A549 (cell line): ENCODE measurements around the gene AKAP8. TPM values are rescaled to one million over a fixed set of nuclear protein-coding genes. Genes with fewer than 3 reads are reported as not detected.

ENCODE experiments used
- ATAC-seq, 2 experiments: fragments of 200-7000 bp in 1 of 2; fragments of >200 bp in 1 of 2; cut with Nextera tagmentation in 1 of 2; cut with Tn5 transposase in 1 of 2; 3 replicates each; pipeline versions ENCODE4 v1.8.0 to v1.9.1; 2018 to 2020; ENCODE audit warnings: mild to moderate bottlenecking in 1 of 2, moderate library complexity in 1 of 2
- CTCF ChIA-PET: fragments of 300-600 bp; sonication (Branson Sonifier 250); formaldehyde crosslinking; extraction: SDS; loops from one replicate; lab custom pipeline; 2021; ENCODE audit warnings: antibody characterized with exemption, inconsistent platforms; lab: Yijun Ruan, JAX
- POLR2A ChIA-PET: fragments of 350-600 bp; formaldehyde crosslinking; extraction: SDS; loops from one replicate; lab custom pipeline; 2021; ENCODE audit warnings: antibody characterized with exemption, inconsistent platforms; lab: Yijun Ruan, JAX
- DNase-seq, 2 experiments: peaks; one replicate each; pipeline versions ENCODE4 v3.0.0 to v3.0.0-alpha.2; 2011 to 2016; ENCODE audit warnings: low read depth in 1 of 2, low spot score in 1 of 2
- FAIRE-seq: peaks from 2 replicates; lab custom pipeline; 2011; peaks lifted over from hg19 to GRCh38; lab: Jason Lieb, UNC
- H3K27ac ChIP-seq, 2 experiments: fragments of >200 bp; sonication (Bioruptor Twin); formaldehyde crosslinking; 3 replicates each; pipeline ENCODE4 v1.5.1; 2016 to 2017
- H3K4me1 ChIP-seq: fragments of >200 bp; sonication (Bioruptor Twin); formaldehyde crosslinking; 3 replicates; pipeline ENCODE4 v1.6.1; 2016
- H3K4me2 ChIP-seq: fragments of >200 bp; sonication (Bioruptor Twin); formaldehyde crosslinking; 3 replicates; pipeline ENCODE4 v1.6.1; 2016
- H3K4me3 ChIP-seq: fragments of >200 bp; sonication (Bioruptor Twin); formaldehyde crosslinking; 3 replicates; pipeline ENCODE4 v1.5.1; 2016
- H3K9me3 ChIP-seq: fragments of >200 bp; sonication (Bioruptor Twin); formaldehyde crosslinking; 3 replicates; pipeline ENCODE4 v1.6.1; 2016
- CEBPB ChIP-seq, 2 experiments: fragments of >200 bp in 1 of 2; sonication (Bioruptor Twin) in 1 of 2; formaldehyde crosslinking in 1 of 2; IDR thresholded peaks; 2 replicates each; pipeline ENCODE4 v1.6.1; 2012 to 2016
- CHD2 ChIP-seq: fragments of 150-350 bp; IDR thresholded peaks from 2 replicates; pipeline ENCODE4 v1.6.1; 2014; ENCODE audit warnings: low read length; ENCODE audit not compliant: partially characterized antibody
- CHD4 ChIP-seq: fragments of 200-600 bp; sonication (generic); IDR thresholded peaks from 2 replicates; pipeline ENCODE4 v1.6.1; 2016; ENCODE audit warnings: antibody characterized with exemption, mild to moderate bottlenecking, borderline replicate concordance
- EHMT2 ChIP-seq: fragments of 200-600 bp; sonication (generic); IDR thresholded peaks from 2 replicates; pipeline ENCODE4 v1.6.1; 2016; ENCODE audit warnings: antibody characterized with exemption, low read depth, mild to moderate bottlenecking, moderate library complexity
- ESRRA ChIP-seq: fragments of 150-350 bp; IDR thresholded peaks from 2 replicates; pipeline ENCODE4 v1.6.1; 2014; ENCODE audit warnings: mild to moderate bottlenecking, low read length, borderline replicate concordance
- FOSB ChIP-seq: fragments of 250-450 bp; sonication (Bioruptor Pico); IDR thresholded peaks from 2 replicates; pipeline ENCODE4 v1.5.0; 2020; ENCODE audit warnings: mild to moderate bottlenecking, moderate library complexity
- FOSL2 ChIP-seq, 2 experiments: fragments of 450-650 bp in 1 of 2; fragments of >200 bp in 1 of 2; sonication (Bioruptor Twin) in 1 of 2; formaldehyde crosslinking; IDR thresholded peaks; 2 replicates each; pipeline versions ENCODE4 v1.5.0 to v1.6.1; 2016 to 2020; ENCODE audit warnings: mild to moderate bottlenecking in 1 of 2, moderate library complexity in 1 of 2
- HDAC2 ChIP-seq: fragments of 200-600 bp; sonication (generic); IDR thresholded peaks from 2 replicates; pipeline ENCODE4 v1.6.1; 2016
- HES2 ChIP-seq: fragments of >200 bp; sonication (Bioruptor Twin); formaldehyde crosslinking; IDR thresholded peaks from 2 replicates; pipeline ENCODE4 v1.6.1; 2016
- HMGXB4 ChIP-seq: fragments of 250-450 bp; sonication (Bioruptor Pico); IDR thresholded peaks from 2 replicates; pipeline ENCODE4 v1.5.0; 2021; ENCODE audit warnings: mild to moderate bottlenecking, moderate library complexity, borderline replicate concordance
- HOXA7 ChIP-seq: fragments of 250-450 bp; sonication (Bioruptor Pico); IDR thresholded peaks from 2 replicates; pipeline ENCODE4 v1.5.0; 2020; ENCODE audit warnings: mild to moderate bottlenecking, moderate library complexity
- HOXB5 ChIP-seq: fragments of 250-450 bp; sonication (Bioruptor Pico); IDR thresholded peaks from 2 replicates; pipeline ENCODE4 v1.5.0; 2020; ENCODE audit warnings: mild to moderate bottlenecking, moderate library complexity
- JUNB ChIP-seq: fragments of >200 bp; sonication (Bioruptor Twin); formaldehyde crosslinking; IDR thresholded peaks from 2 replicates; pipeline ENCODE4 v1.6.1; 2016
- KDM5A ChIP-seq: fragments of 200-600 bp; sonication (generic); IDR thresholded peaks from 2 replicates; pipeline ENCODE4 v1.6.1; 2016; ENCODE audit warnings: antibody characterized with exemption, mild to moderate bottlenecking
- MAFK ChIP-seq: fragments of 450-650 bp; IDR thresholded peaks from 2 replicates; pipeline ENCODE4 v1.6.1; 2014; ENCODE audit not compliant: partially characterized antibody
- MAX ChIP-seq: IDR thresholded peaks from 2 replicates; pipeline ENCODE4 v1.6.1; 2012
- MYC ChIP-seq: IDR thresholded peaks from 2 replicates; pipeline ENCODE4 v1.6.1; 2012; ENCODE audit warnings: mild to moderate bottlenecking, inconsistent platforms, low read length, improper control_type of control experiment, borderline replicate concordance
- NFE2L2 ChIP-seq: fragments of 150-350 bp; conservative IDR thresholded peaks from 2 replicates; pipeline ENCODE4 v1.6.1; 2014; ENCODE audit warnings: low read length
- NPAS2 ChIP-seq: fragments of 250-450 bp; sonication (Bioruptor Pico); IDR thresholded peaks from 2 replicates; pipeline ENCODE4 v1.8.0; 2022; ENCODE audit warnings: mild to moderate bottlenecking, moderate library complexity, borderline replicate concordance
- PHF8 ChIP-seq: fragments of 200-600 bp; sonication (generic); IDR thresholded peaks from 2 replicates; pipeline ENCODE4 v1.6.1; 2016; ENCODE audit warnings: low read depth, mild to moderate bottlenecking, antibody characterized with exemption, moderate library complexity, borderline replicate concordance
- POLR2AphosphoS2 ChIP-seq: conservative IDR thresholded peaks from 2 replicates; pipeline ENCODE4 v1.6.1; 2012; ENCODE audit warnings: low read length, improper control_type of control experiment, inconsistent platforms
- REST ChIP-seq: fragments of 200-600 bp; sonication (generic); IDR thresholded peaks from 2 replicates; pipeline ENCODE4 v1.6.1; 2016; ENCODE audit warnings: antibody characterized with exemption, mild to moderate bottlenecking, moderate library complexity
- RFX5 ChIP-seq: fragments of 450-650 bp; IDR thresholded peaks from 2 replicates; pipeline ENCODE4 v1.7.1; 2014; ENCODE audit warnings: antibody characterized with exemption, mild to moderate bottlenecking, moderate library complexity
- SMC3 ChIP-seq: fragments of >200 bp; sonication (Bioruptor Twin); formaldehyde crosslinking; IDR thresholded peaks from 3 replicates; pipeline ENCODE4 v1.6.1; 2018; ENCODE audit warnings: inconsistent platforms
- TFCP2L1 ChIP-seq: fragments of 250-450 bp; sonication (Bioruptor Pico); IDR thresholded peaks from 2 replicates; pipeline ENCODE4 v1.5.0; 2021; ENCODE audit warnings: mild to moderate bottlenecking
- TP53 ChIP-seq: fragments of 250-450 bp; sonication (Bioruptor Pico); IDR thresholded peaks from 2 replicates; pipeline ENCODE4 v1.5.0; 2021; ENCODE audit warnings: mild to moderate bottlenecking, moderate library complexity
- ZC3H11A ChIP-seq: fragments of 450-650 bp; IDR thresholded peaks from 2 replicates; pipeline ENCODE4 v1.6.1; 2014; ENCODE audit warnings: antibody characterized with exemption, mild to moderate bottlenecking
- ZSCAN20 ChIP-seq: fragments of 250-450 bp; sonication (Bioruptor Pico); IDR thresholded peaks from 2 replicates; pipeline ENCODE4 v1.8.0; 2022; ENCODE audit warnings: mild to moderate bottlenecking, moderate library complexity
- WGBS: methylation state at CpG from one replicate; pipeline ENCODE4 v1.1.6; 2017; ENCODE audit errors: missing lambda C conversion rate; 5-methylcytosine and 5-hydroxymethylcytosine counted together
- polyA plus RNA-seq, 4 experiments: library from polyadenylated mRNA; depleted of rRNA in 3 of 4; stranded (reverse); fragments of >200 nt; fragmentation: RNase III in 1 of 4; extraction: RNeasy Plus Mini Kit Qiagen cat#74134 plus additional on column Dnase treatment in 1 of 4; gene quantifications; 2 replicates in 3 of 4; 3 replicates in 1 of 4; pipeline ENCODE4 v1.2.3, GENCODE V29; 2011 to 2017

AKAP8 gene
- polyA plus RNA-seq, 2 of the 4 experiments (the other 2 are of a cell fraction), result 16.2 to 17.3 TPM

- CTCF ChIA-PET, result no interaction called here
- TF ChIP-seq CHD2 (no peak), HOXB5 (CRISPR knock-in tag) (no peak), MAX (no peak), CHD4 (no peak), FOSL2 (IDR thresholded peaks at IDR 0.05) (no peak), FOSL2 (CRISPR knock-in tag; IDR thresholded peaks at IDR 0.05) (no peak), HMGXB4 (no peak), POLR2AphosphoS2 (no peak), KDM5A (no peak), HDAC2 (no peak), NPAS2 (no peak), NFE2L2 (no peak), ESRRA (no peak), TFCP2L1 (CRISPR knock-in tag) (no peak), JUNB (no peak), CEBPB (IDR thresholded peaks at IDR 0.05) (no peak)
- POLR2A ChIA-PET, result no interaction called here
- Histone ChIP-seq H3K4me1 (peaks cover 8% of the 10 kb centered on the region; the same call in 1 of the 3 replicates), H3K9me3 (no peaks in the 10 kb centered on the region), H3K4me2 (no peak overlapping the region), H3K4me3 (no peak overlapping the region), H3K27ac (no peak overlapping the region)
- WGBS, result 96% methylated on average over 5 of the region's 5 CpGs
- no peak for DNase-seq
- no peak for FAIRE-seq
- no peak for ATAC-seq
These were observed 14.8 kb upstream of the AKAP8 start for GRCh38 chr19:15394426-15394825.

- H3K4me1 ChIP-seq, result peaks cover 8% of the 10 kb centered on the region; the same call in 1 of the 3 replicates
- H3K27ac ChIP-seq, result no peak overlapping the region
- POLR2A ChIA-PET, result no interaction called here
- ATAC-seq (no peak), DNase-seq (no peak), FAIRE-seq (no peak)
- CTCF ChIA-PET, result no interaction called here
- no peak for TF ChIP-seq PHF8
- TF ChIP-seq EHMT2, result no peak
- TF ChIP-seq ZSCAN20 (CRISPR knock-in tag), result no peak
- no peak for TF ChIP-seq FOSB (CRISPR knock-in tag)
- no peak for TF ChIP-seq HES2
- no peak for TF ChIP-seq TP53 (CRISPR knock-in tag)
- no peak for TF ChIP-seq HDAC2
- TF ChIP-seq CHD4, result no peak
- TF ChIP-seq MAFK, result no peak
- no peak for TF ChIP-seq MYC
- TF ChIP-seq RFX5, result no peak
- TF ChIP-seq TFCP2L1 (CRISPR knock-in tag), result no peak
- no peak for TF ChIP-seq HOXA7 (CRISPR knock-in tag)
- TF ChIP-seq SMC3, result no peak
- no peak for TF ChIP-seq REST
- TF ChIP-seq NPAS2, result no peak
- no peak for TF ChIP-seq CHD2
- no peak for TF ChIP-seq HMGXB4
- no peak for TF ChIP-seq NFE2L2
- TF ChIP-seq ZC3H11A, result no peak
- H3K9me3 ChIP-seq, result no peaks in the 10 kb centered on the region
- H3K4me3 ChIP-seq, result no peak overlapping the region
- no peak overlapping the region for H3K4me2 ChIP-seq
These were observed 14.4 kb upstream of the AKAP8 start for GRCh38 chr19:15393963-15394362.
